ENCODE measurements around the gene SLC25A30. TPM values are rescaled to one million over a fixed set of nuclear protein-coding genes. Genes with fewer than 3 reads are reported as not detected.

Gene SLC25A30, protein sequence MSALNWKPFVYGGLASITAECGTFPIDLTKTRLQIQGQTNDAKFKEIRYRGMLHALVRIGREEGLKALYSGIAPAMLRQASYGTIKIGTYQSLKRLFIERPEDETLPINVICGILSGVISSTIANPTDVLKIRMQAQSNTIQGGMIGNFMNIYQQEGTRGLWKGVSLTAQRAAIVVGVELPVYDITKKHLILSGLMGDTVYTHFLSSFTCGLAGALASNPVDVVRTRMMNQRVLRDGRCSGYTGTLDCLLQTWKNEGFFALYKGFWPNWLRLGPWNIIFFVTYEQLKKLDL
- total RNA-seq, result 10 to 100 TPM; 21.7 to 22.0 TPM

DNA sequence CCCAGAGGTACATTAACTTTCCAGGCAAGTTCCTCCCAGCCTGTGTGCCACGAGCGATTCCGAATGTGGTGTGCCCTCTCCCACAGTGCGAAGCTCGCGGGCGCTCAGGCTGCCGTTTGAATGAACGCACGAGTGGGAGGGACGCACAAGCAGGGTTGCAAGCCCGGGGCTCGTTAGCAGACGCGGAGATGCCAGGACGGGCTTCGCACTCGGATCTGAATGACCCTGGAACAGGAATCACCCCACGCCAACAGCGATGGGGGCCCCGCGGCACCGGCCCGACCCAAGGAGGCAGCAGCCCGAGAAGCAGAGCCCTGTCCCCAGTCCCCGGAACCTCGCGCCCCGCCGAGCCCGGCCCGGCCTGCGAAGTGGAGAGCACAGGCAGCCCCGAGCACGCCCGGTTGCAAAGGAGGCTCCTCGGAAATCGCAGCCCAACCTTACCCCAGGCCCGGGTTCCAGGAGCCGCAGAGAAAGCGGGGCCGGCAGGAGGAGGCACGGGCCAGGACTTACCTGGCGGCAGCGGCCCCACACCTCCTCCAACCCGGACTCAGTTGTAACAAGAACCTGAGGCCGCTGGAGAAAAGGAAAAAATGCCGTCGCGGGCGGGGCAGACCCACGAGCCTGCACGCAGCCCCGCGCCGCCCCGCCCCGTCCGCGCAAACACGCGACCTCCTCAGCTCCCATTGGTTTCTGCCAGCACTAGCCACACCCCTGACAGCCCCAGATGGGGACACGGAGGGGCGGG is at the start of gene SLC25A30:
TSS of gene SLC25A30 (minus strand) at position 584 of the 745 bp plus-strand sequence. CDS start 6,948 bp downstream, outside the sequence.
- Mint-ChIP-seq H3K36me3 (peaks cover 2% of the 10 kb centered on the region), H3K27ac (peak within 1 kb of the TSS; percentile 96), H3K27me3 (no peaks in the 10 kb centered on the region), H3K4me3 (peak within 1 kb of the TSS; percentile 94), H3K9me3 (no peaks in the 10 kb centered on the region), H3K4me1 (peaks cover 18% of the 10 kb centered on the region)
- peak; percentile 94 for DNase-seq

DNA sequence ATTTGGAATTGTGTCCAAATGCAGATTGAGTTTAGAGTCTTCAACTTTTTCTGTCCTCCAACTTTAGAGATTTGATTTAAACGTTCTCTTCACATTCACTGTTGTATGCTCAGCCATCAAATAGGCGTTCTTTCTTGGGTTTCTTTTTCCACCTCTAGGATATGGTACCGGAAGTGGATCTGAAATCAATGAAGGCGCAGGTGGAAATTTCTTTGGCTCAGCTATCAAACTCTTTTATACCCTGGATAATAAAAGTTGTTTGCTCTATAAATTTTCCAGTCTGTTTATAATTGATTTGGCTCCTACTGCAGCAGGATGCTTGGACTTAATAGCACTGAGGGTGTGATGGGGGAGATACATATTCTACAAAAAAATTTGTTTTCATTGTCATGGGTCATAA is 48.2 kb upstream of the SLC25A30 start:
- Mint-ChIP-seq H3K27me3 (no peaks in the 10 kb centered on the region), H3K9me3 (peaks cover 1% of the 10 kb centered on the region), H3K36me3 (peaks cover 10% of the 10 kb centered on the region), H3K27ac (peak overlapping the region; percentile 66), H3K4me3 (peak overlapping the region; percentile 91), H3K4me1 (peaks cover 51% of the 10 kb centered on the region)
- DNase-seq, result no peak

DNA sequence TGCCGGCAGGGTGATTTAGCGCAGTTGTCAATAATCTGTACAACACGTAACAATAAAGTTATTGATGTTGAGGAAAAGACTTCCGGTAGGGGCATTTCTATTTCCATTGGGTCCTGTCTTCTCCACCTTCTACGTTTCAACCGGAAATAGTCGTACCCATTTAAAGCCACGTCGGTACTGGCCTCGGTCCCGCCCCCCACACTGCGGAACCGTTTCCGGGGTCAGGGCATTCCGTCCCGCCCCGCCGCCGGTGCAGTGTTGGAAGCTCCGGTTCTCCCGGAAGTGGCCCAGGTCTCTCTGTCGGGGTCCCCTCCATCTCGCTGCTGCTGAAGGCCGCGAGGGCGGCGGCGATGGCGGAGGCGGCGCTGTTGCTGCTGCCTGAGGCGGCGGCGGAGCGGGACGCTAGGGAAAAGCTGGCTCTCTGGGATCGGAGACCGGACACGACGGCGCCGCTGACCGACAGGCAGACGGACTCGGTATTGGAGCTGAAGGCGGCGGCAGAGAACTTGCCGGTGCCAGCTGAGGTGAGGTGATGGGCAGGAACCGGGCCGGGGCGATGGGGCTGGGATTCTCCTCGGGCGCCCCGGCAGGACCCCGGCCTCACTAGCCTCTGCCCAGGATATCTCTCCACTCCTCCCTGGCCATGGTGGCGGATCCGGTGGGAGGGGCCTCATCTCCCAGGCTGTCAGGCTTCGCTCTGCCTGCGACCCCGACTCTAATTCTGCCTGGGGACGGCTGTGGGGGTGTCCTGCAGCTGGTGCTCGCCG is 46.7 kb upstream of the SLC25A30 start, which contains the start of gene COG3:
TSS of gene COG3 (plus strand) at position 253 of the 767 bp plus-strand sequence. CDS start at position 351, 98 bp downstream.
- Mint-ChIP-seq H3K4me3 (peak within 1 kb of the TSS; percentile 91), H3K27me3 (no peaks in the 10 kb centered on the region), H3K36me3 (peaks cover 8% of the 10 kb centered on the region), H3K9me3 (no peaks in the 10 kb centered on the region), H3K4me1 (peaks cover 41% of the 10 kb centered on the region), H3K27ac (peak within 1 kb of the TSS; percentile 90)
- DNase-seq, result peak; percentile 95

DNA sequence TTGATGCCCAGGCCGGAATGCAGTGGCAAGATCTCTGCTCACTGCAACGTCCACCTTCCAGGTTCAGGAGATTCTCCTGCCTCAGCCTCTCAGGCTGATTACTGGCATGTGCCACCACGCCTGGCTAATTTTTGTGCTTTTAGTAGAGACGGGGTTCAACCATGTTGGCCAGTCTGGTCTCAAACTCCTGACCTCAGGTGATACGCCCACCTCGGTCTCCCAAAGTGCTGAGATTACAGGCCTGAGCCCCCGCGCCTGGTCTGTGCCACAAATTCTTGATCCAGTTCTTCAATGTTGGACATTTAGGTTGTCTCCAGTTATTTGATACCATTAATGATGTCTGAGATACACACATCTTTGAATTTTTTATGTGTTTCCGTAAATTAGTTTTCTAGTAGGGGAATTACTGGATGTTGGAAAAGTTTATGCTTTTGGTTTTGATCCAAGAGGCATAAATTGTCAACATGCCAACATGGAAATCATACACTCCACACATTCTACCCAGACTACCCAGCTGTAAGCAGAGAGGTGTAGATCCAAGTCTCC is 46.0 kb upstream of the SLC25A30 start:
- no peak for DNase-seq
- Mint-ChIP-seq H3K36me3 (peaks cover 7% of the 10 kb centered on the region), H3K27ac (peak overlapping the region; percentile 90), H3K9me3 (no peaks in the 10 kb centered on the region), H3K4me3 (peak overlapping the region; percentile 91), H3K27me3 (no peaks in the 10 kb centered on the region), H3K4me1 (peaks cover 36% of the 10 kb centered on the region)

DNA sequence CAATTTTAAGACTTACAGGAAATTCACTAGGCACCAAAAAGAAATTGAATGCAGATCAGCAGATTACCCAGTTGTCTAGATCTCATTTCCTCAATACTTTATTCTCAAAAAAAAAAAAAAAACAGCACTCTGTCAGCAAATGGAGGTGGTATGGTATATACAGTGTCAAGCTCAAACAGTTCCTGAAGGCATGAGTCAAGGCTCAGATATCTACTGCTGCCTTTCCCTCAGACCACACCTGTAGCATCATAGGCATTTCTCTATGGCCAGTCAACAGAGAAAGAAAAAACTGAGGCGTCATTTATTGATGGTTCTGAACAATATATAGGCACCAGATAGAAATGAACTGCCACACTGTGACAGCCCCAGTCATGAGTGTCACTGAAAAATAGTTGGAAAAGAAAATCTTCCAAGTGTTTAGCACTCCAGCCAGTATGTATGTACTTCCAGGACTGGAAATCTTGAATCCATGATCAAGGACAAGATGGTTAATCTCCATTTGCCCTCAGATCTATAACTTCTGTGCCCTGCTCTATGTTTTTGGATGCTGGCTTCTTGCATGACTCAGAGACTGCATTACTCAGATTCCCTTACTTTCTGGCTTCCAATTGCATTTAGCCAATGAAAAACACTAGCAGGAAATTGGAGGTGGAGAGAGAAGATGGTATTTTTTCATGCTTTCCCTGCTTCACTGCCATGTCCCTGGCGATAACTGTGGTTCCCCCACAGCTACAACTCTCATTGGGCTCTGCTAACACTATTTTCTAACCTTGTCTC is 38.2 kb upstream of the SLC25A30 start:
- DNase-seq, result no peak
- Mint-ChIP-seq H3K36me3 (peaks cover 3% of the 10 kb centered on the region), H3K27ac (no peak overlapping the region), H3K27me3 (no peaks in the 10 kb centered on the region), H3K9me3 (peaks cover 5% of the 10 kb centered on the region), H3K4me3 (no peak overlapping the region), H3K4me1 (no peaks in the 10 kb centered on the region)

DNA sequence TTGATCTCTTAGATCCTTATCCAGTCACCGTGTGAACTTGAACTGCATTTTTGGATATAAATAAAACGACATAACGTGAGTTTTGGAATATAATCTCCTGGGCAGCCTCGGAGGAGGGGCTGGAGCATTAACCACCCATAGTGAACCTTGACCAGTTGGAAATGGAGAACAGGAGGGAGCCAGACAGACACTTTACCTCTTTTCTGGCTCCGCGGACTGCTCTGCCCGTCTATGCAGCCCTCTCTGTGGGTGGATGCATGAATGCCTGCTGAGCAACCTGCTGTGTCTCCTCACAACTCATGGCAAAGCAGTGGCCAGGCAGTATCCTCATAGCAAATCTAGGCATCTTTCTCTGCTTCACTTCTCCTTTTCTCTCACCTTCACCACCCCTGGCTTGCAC is 36.0 kb upstream of the SLC25A30 start:
- Mint-ChIP-seq H3K27me3 (no peaks in the 10 kb centered on the region), H3K9me3 (peaks cover 5% of the 10 kb centered on the region), H3K4me1 (no peaks in the 10 kb centered on the region), H3K4me3 (no peak overlapping the region), H3K27ac (no peak overlapping the region), H3K36me3 (peaks cover 3% of the 10 kb centered on the region)
- no peak for DNase-seq

DNA sequence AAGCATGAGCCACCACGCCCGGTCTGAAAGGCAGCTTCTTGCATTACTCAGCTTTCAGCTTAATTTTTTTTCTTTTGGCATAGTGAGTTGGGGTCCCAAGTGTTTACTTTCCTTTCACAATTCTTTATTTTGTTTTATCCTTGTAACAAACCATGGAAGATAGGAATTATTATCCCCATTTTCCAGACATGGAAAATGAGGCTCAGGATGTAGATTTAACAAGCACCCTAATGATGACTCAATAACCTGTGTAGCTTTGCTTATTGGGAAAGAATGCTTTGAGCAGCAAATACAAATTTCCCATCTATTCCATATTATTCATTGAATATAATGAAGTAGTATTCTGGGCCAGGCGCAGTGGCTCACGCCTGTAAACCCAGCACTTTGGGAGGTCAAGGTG is 33.1 kb upstream of the SLC25A30 start:
- H3K36me3 Mint-ChIP-seq, result no peaks in the 10 kb centered on the region
- no peak for DNase-seq
- no peaks in the 10 kb centered on the region for H3K4me1 Mint-ChIP-seq
- no peak overlapping the region for H3K4me3 Mint-ChIP-seq
- H3K27me3 Mint-ChIP-seq, result no peaks in the 10 kb centered on the region
- H3K9me3 Mint-ChIP-seq, result no peaks in the 10 kb centered on the region
- no peak overlapping the region for H3K27ac Mint-ChIP-seq

DNA sequence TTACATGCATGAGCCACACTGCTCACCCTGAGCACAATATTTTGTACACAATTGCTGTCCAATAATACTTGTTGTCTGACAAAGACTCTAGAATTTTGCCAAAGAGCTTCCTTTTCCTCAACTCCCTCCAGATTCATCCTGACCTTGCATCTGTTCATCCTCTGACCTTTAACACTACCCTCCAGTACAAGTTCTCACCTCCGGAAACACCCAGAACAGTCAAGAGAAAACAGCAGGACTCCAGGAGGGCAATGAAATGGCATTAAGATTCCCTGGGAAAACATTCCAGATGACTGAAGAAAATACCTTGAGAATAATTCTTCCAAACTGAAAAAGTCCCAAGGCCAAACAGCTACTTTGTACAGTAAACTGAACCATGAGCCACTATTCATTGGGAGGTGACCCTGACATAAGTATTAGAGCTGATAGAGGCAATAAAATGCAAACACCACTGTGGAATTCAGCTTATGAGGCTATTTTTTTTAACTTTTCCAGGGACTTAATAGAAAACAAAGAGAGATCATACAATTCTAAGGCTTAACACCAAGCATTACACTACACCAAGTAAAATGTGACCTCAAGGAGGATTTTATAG is 30.9 kb upstream of the SLC25A30 start:
- no peak for DNase-seq

DNA sequence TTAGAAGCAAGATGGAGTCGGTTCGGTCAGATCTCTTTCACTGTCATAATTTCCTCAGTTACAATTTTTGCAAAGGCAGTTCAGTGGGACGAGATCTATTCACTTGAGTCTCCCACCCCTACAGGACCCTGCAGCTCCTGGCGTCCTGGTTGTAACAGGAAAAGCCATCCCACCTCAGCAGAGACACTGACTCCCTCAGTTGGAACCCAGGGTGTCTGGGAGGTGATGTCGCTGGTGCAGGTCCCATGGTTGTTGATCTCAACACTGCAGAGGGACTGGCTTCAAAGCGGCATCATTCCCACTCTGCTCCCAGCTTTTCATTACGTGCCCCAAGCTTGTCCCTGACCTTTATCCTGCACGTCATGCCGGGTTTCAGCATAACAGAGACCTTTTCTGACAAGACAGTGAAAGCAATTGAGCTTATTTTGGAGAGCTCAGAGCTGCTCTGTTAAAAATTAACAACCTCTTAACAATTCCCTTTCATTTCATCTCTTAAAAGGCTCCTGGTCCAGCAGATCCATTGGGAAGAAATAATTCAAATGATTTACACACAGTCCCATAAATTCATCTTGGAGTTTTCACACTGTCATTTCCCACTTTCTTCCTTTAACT is 29.0 kb upstream of the SLC25A30 start:
- no peaks in the 10 kb centered on the region for H3K36me3 Mint-ChIP-seq
- H3K4me3 Mint-ChIP-seq, result no peak overlapping the region
- H3K27ac Mint-ChIP-seq, result no peak overlapping the region
- no peak for DNase-seq
- H3K4me1 Mint-ChIP-seq, result peaks cover under 1% of the 10 kb centered on the region
- no peaks in the 10 kb centered on the region for H3K9me3 Mint-ChIP-seq
- H3K27me3 Mint-ChIP-seq, result no peaks in the 10 kb centered on the region

More for the DNA sequence above, 30.9 kb upstream of the SLC25A30 start:
- Mint-ChIP-seq H3K4me3 (no peak overlapping the region), H3K27me3 (no peaks in the 10 kb centered on the region), H3K27ac (no peak overlapping the region), H3K9me3 (no peaks in the 10 kb centered on the region), H3K36me3 (no peaks in the 10 kb centered on the region), H3K4me1 (no peaks in the 10 kb centered on the region)

DNA sequence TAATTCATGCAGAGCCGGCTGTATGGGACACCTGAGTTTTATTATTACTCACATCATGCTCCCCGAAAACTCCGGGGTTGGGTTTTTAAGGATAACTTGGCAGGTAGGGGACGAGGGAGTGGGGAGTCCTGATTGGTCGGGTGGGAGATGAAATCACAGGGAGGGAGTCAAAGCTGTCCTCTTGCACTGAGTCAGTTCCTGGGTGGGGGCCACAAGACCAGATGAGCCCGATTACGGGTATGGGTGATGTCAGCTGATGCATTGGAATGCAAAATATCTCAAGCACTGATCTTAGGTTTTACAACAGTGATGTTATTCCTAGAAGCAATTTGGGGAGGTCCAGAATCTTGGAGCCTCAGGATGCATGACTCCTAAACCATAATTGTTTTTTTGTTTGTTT is 28.0 kb upstream of the SLC25A30 start:
- no peak overlapping the region for H3K4me3 Mint-ChIP-seq
- H3K9me3 Mint-ChIP-seq, result no peaks in the 10 kb centered on the region
- peaks cover 10% of the 10 kb centered on the region for H3K4me1 Mint-ChIP-seq
- no peaks in the 10 kb centered on the region for H3K36me3 Mint-ChIP-seq
- no peak overlapping the region for H3K27ac Mint-ChIP-seq
- DNase-seq, result no peak
- H3K27me3 Mint-ChIP-seq, result no peaks in the 10 kb centered on the region

DNA sequence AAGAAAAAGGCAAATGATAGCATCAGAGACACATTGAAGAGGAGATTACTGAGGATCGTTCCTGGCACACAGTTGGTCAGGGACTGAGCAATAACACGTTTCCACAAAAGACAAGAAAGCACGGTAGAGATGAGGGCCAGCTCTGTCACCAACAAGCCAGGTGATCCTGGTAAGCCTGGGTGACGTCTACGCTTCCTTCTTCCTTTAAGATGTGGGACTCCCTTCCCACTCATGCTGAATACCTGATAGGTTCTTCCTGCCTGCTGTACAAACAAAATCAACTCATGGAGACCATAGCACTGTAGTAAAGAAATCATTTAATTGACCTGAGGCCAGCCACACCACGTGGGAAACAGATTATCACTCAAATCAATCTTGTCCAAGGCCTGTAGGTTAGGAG is 26.9 kb upstream of the SLC25A30 start:
- no peak overlapping the region for H3K4me3 Mint-ChIP-seq
- H3K27ac Mint-ChIP-seq, result no peak overlapping the region
- H3K36me3 Mint-ChIP-seq, result no peaks in the 10 kb centered on the region
- peaks cover 11% of the 10 kb centered on the region for H3K4me1 Mint-ChIP-seq
- no peaks in the 10 kb centered on the region for H3K9me3 Mint-ChIP-seq
- no peaks in the 10 kb centered on the region for H3K27me3 Mint-ChIP-seq
- DNase-seq, result no peak

DNA sequence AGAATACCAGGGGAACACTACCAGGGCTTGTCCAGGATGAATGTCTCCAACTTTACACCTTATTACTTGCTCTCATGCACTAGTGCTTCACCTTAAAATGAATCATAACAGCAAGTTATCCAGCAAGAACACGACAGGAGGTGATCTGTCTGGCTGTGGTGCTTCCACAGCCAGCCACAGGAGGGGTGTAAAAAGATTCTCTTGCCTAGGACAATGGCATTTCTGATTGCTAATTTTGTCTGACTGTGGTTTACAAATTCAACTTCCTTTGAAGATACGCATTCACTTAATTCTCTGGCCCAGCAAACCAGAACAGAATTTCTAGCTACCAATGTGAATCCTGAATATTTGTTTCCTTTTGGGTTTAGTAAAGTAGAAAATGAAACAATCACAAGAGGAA is 23.5 kb upstream of the SLC25A30 start:
- no peak overlapping the region for H3K4me3 Mint-ChIP-seq
- no peaks in the 10 kb centered on the region for H3K27me3 Mint-ChIP-seq
- no peaks in the 10 kb centered on the region for H3K36me3 Mint-ChIP-seq
- no peaks in the 10 kb centered on the region for H3K9me3 Mint-ChIP-seq
- no peak for DNase-seq
- H3K4me1 Mint-ChIP-seq, result peaks cover 11% of the 10 kb centered on the region
- H3K27ac Mint-ChIP-seq, result peak overlapping the region; percentile 55

DNA sequence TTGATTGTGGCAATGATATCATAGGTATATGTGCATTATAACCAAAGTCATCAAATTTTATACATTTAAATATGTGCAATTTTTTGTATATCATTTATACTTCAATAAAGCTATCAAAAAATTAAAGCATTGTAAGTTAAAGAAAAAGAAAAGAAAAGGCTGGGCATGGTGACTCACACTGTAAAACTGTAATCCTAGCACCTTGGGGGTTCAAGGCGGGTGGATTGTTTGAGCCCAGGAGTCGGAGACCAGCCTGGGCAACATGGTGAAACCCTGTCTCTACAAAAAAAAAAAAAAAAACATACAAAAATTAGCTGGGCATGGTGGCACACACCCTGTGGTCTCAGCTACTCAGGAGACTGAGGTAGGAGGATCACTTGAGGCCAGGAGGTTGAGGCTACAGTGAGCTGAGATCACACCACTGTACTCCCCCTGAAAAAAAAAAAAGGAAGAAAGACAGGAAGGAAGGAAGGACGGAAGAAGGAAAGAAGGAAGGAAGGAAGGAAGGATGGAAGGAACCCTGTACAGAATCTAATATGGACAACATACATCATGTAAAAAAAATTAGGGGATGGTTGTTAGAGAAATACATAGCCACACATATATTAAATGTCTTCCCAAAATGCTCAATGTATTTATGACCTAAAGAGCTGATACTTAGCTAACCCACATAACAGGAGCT is 21.7 kb upstream of the SLC25A30 start:
- no peak for DNase-seq
- no peaks in the 10 kb centered on the region for H3K36me3 Mint-ChIP-seq
- H3K9me3 Mint-ChIP-seq, result no peaks in the 10 kb centered on the region
- no peaks in the 10 kb centered on the region for H3K27me3 Mint-ChIP-seq
- no peak overlapping the region for H3K27ac Mint-ChIP-seq
- peaks cover 11% of the 10 kb centered on the region for H3K4me1 Mint-ChIP-seq
- no peak overlapping the region for H3K4me3 Mint-ChIP-seq

Measured in activated naive CD8-positive, alpha-beta T cell treated with anti-CD3 and anti-CD28 coated beads for 36 hours (primary cell).